ENCODE data around the gene PHF14. TPM values are rescaled to one million over a fixed set of nuclear protein-coding genes. Genes with fewer than 3 reads are reported as not detected.

Gene PHF14
- total RNA-seq, 4 donors from 2014 or later = 18.5 to 30.6 (median 23.4) TPM

DNA sequence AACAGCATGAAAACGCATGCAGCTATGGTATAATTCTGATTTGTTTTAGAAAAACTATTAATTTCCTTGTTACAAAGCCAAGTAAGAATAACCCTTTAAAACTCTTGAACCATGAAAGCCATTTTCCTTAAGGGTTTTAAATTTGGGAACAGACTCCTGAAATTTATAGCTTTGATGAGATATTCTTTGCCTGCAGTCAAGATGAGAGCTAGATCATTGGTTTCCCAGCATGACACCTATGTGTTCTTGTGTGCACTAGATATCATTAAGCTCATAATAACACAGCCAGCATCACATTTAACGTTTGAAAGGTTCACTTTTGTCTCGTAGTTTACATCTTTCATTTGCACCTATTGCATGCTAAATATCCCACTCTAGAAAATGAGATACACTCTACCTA is 202.2 kb downstream of the PHF14 start:
- no peak overlapping the region for H3K4me3 ChIP-seq (ENCODE audit: low read depth, poor library complexity, severe bottlenecking)
- no peak for DNase-seq (ENCODE audit: low spot score in 2 of 2)
- TF ChIP-seq POLR2A (IDR thresholded peaks at IDR 0.05) (no peak), CTCF (IDR thresholded peaks at IDR 0.05) (no peak)
- 48 to 56% methylated on average over 3 of the region's 3 CpGs for whole genome bisulfite sequencing, 2 donors
- intact Hi-C loops (cut with DNase I; ENCODE audit: low total_unique reads) = no loop called here

GRCh38 chr7:11176985-11177555 is 203.4 kb downstream of the PHF14 start:
- TF ChIP-seq POLR2A (IDR thresholded peaks at IDR 0.05) (no peak), CTCF (IDR thresholded peaks at IDR 0.05) (no peak)
- DNase-seq (ENCODE audit: low spot score in 2 of 2) = no peak
- H3K4me3 ChIP-seq (ENCODE audit: low read depth, poor library complexity, severe bottlenecking) = no peak overlapping the region
- intact Hi-C loops (cut with DNase I; ENCODE audit: low total_unique reads) = no loop called here
- WGBS, 2 donors = 51 to 53% methylated on average over 1 of the region's 1 CpG

GRCh38 chr7:11177793-11178192 is 204.1 kb downstream of the PHF14 start:
- no peak for DNase-seq (ENCODE audit: low spot score in 2 of 2)
- TF ChIP-seq CTCF (IDR thresholded peaks at IDR 0.05) (no peak), POLR2A (IDR thresholded peaks at IDR 0.05) (no peak)
- 73 to 75% methylated on average over 3 of the region's 3 CpGs for WGBS, 2 donors
- intact Hi-C loops (cut with DNase I; ENCODE audit: low total_unique reads) = no loop called here
- no peak overlapping the region for H3K4me3 ChIP-seq (ENCODE audit: low read depth, poor library complexity, severe bottlenecking)

- no peak for DNase-seq (ENCODE audit: low spot score in 2 of 2)
- H3K4me3 ChIP-seq (ENCODE audit: low read depth, poor library complexity, severe bottlenecking) = no peak overlapping the region
- intact Hi-C loops (cut with DNase I; ENCODE audit: low total_unique reads) = no loop called here
- TF ChIP-seq POLR2A (IDR thresholded peaks at IDR 0.05) = no peak
- TF ChIP-seq CTCF (IDR thresholded peaks at IDR 0.05) = no peak
- 67 to 71% methylated on average over 10 of the region's 10 CpGs for WGBS, 2 donors
Observed at GRCh38 chr7:11181590-11181989, 207.9 kb downstream of the PHF14 start.

DNA sequence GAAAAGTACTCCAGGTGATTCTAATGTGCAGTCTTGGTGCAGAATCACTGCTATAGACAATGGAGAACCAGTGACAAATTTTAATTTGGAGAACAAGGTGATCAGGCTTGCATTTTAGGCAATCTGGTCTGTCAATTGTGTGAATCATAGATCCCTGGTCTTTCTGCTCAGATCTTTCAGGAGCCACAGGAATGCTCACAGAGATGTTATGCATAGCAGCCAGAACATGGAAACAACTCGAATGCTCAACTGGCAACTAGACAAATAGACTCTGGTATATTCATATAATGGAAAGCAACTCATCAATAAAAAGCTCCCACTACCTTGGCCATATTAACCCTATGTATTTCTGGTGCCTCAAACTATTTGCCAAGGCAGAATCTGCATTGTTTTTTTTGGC is 209.1 kb downstream of the PHF14 start:
- intact Hi-C loops (cut with DNase I; ENCODE audit: low total_unique reads) = no loop called here
- no peak for DNase-seq (ENCODE audit: low spot score in 2 of 2)
- H3K4me3 ChIP-seq (ENCODE audit: low read depth, poor library complexity, severe bottlenecking) = no peak overlapping the region
- 54 to 71% methylated on average over 1 of the region's 1 CpG for WGBS, 2 donors
- TF ChIP-seq POLR2A (IDR thresholded peaks at IDR 0.05) (no peak), CTCF (IDR thresholded peaks at IDR 0.05) (no peak)

GRCh38 chr7:11185179-11185815 is 211.6 kb downstream of the PHF14 start:
- DNase-seq (ENCODE audit: low spot score in 2 of 2) = no peak
- TF ChIP-seq CTCF (IDR thresholded peaks at IDR 0.05) (no peak), POLR2A (IDR thresholded peaks at IDR 0.05) (no peak)
- H3K4me3 ChIP-seq (ENCODE audit: low read depth, poor library complexity, severe bottlenecking) = no peak overlapping the region
- intact Hi-C loops (cut with DNase I; ENCODE audit: low total_unique reads) = no loop called here
- WGBS, 2 donors = 68 to 74% methylated on average over 4 of the region's 4 CpGs
